K562 (cell line): ENCODE measurements around the gene CENPH. TPM values are rescaled to one million over a fixed set of nuclear protein-coding genes. Genes with fewer than 3 reads are reported as not detected.

ENCODE experiments used
- ARID3A ChIP-seq: IDR thresholded peaks from 2 replicates; pipeline ENCODE4 v1.6.1; 2012; ENCODE audit warnings: low read depth, low read length, improper control_type of control experiment, borderline replicate concordance
- FOXJ3 ChIP-seq: sonication (generic); formaldehyde crosslinking; IDR thresholded peaks from 2 replicates; pipeline ENCODE4 v1.4.0; 2020; ENCODE audit warnings: mild to moderate bottlenecking, missing genetic modification reagents
- HMG20A ChIP-seq: fragments of 450-650 bp; formaldehyde crosslinking; conservative IDR thresholded peaks from 2 replicates; pipeline ENCODE4 v1.4.0; 2020; ENCODE audit warnings: mild to moderate bottlenecking, mixed read lengths
- IRF2 ChIP-seq: sonication (generic); formaldehyde crosslinking; IDR thresholded peaks from 2 replicates; pipeline ENCODE4 v1.8.1; 2022; ENCODE audit warnings: mild to moderate bottlenecking, missing genetic modification reagents
- NR4A1 ChIP-seq, 2 experiments: fragments of 250-450 bp in 1 of 2; fragments of 450-650 bp in 1 of 2; sonication (Bioruptor Pico) in 1 of 2; IDR thresholded peaks; 2 replicates each; pipeline versions ENCODE4 v1.4.0 to v1.6.1; 2016 to 2020; ENCODE audit warnings: mild to moderate bottlenecking in 2 of 2, missing compliant biosample characterization in 1 of 2, missing genetic modification characterization in 1 of 2, moderate library complexity in 1 of 2
- TBL1XR1 ChIP-seq, 2 experiments: IDR thresholded peaks; 2 replicates each; pipeline ENCODE4 v1.6.1; 2012; ENCODE audit warnings: improper control_type of control experiment in 2 of 2, low read length in 2 of 2, mild to moderate bottlenecking in 1 of 2
- ZNF311 ChIP-seq: fragments of 250-450 bp; sonication (Bioruptor Pico); IDR thresholded peaks from 2 replicates; pipeline ENCODE4 v1.4.0; 2020; ENCODE audit warnings: mild to moderate bottlenecking, moderate library complexity
- ZNF589 ChIP-seq: fragments of 200-800 bp; sonication (Bioruptor generic); IDR thresholded peaks from 2 replicates; pipeline ENCODE4 v1.6.1; 2016; ENCODE audit warnings: low read depth, missing genetic modification characterization, missing compliant biosample characterization
- polyA plus RNA-seq, 8 experiments: library from polyadenylated mRNA; depleted of rRNA in 4 of 8; stranded (reverse) in 5 of 8; unstranded in 3 of 8; fragments of >200 nt; fragmentation: Nextera tagmentation in 2 of 8; fragmentation: Illumina TruSeq in 1 of 8; extraction: Ambion mirVana in 2 of 8; extraction: Trizol in 1 of 8; gene quantifications; 2 replicates each; pipeline versions ENCODE4 v1.2.1 to v1.2.3, GENCODE V29; 2011 to 2014; ENCODE audit warnings: inconsistent platforms in 1 of 8, missing spikeins in 1 of 8
- total RNA-seq, 7 experiments: library from RNA; depleted of rRNA in 6 of 7; stranded (reverse); fragments of >200 nt in 6 of 7; fragmentation: Illumina TruSeq in 2 of 7; extraction: Trizol in 2 of 7; gene quantifications; 2 replicates each; pipeline versions ENCODE4 v1.2.1 to v1.2.3, GENCODE V29; 2011 to 2021; ENCODE audit warnings: low replicate concordance in 1 of 7
- TF ChIP-seq, protein P1 (sequence below): fragments of 200-800 bp; sonication (Bioruptor generic); IDR thresholded peaks from 2 replicates; pipeline ENCODE4 v1.6.1; 2017; ENCODE audit warnings: missing genetic modification characterization, missing compliant biosample characterization
- TF ChIP-seq, protein P2 (sequence below): sonication (generic); formaldehyde crosslinking; IDR thresholded peaks from 2 replicates; pipeline ENCODE4 v1.9.0; 2022; ENCODE audit warnings: mild to moderate bottlenecking, missing genetic modification reagents

The CENPH gene
- total and polyA plus RNA-seq, 9 of the 15 experiments (the other 6 are each of a cell fraction or from before 2014, with no cell fraction given) = 10.5 to 124 (median 74.9) TPM

- TF ChIP-seq, protein P1, sequence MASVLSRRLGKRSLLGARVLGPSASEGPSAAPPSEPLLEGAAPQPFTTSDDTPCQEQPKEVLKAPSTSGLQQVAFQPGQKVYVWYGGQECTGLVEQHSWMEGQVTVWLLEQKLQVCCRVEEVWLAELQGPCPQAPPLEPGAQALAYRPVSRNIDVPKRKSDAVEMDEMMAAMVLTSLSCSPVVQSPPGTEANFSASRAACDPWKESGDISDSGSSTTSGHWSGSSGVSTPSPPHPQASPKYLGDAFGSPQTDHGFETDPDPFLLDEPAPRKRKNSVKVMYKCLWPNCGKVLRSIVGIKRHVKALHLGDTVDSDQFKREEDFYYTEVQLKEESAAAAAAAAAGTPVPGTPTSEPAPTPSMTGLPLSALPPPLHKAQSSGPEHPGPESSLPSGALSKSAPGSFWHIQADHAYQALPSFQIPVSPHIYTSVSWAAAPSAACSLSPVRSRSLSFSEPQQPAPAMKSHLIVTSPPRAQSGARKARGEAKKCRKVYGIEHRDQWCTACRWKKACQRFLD (CRISPR knock-in tag) = no peak
- TF ChIP-seq, protein P2, sequence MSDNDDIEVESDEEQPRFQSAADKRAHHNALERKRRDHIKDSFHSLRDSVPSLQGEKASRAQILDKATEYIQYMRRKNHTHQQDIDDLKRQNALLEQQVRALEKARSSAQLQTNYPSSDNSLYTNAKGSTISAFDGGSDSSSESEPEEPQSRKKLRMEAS (CRISPR knock-in tag) = no peak
- TF ChIP-seq NR4A1 (CRISPR knock-in tag; IDR thresholded peaks at IDR 0.05) = no peak
- TF ChIP-seq NR4A1 (tag; IDR thresholded peaks at IDR 0.05) = no peak
- TF ChIP-seq FOXJ3 = no peak
- no peak for TF ChIP-seq ARID3A
- TF ChIP-seq TBL1XR1 (IDR thresholded peaks at IDR 0.05; ENCODE audit: low read length in 2 of 2) = no peak
- no peak for TF ChIP-seq IRF2
- TF ChIP-seq HMG20A (CRISPR knock-in tag) = no peak
- TF ChIP-seq ZNF589 (CRISPR knock-in tag) = no peak
- no peak for TF ChIP-seq ZNF311 (CRISPR knock-in tag)
- TF ChIP-seq, all 486 proteins: peak for 0
These were observed 39.7 kb upstream of the CENPH start (continued) for GRCh38 chr5:69149676-69150010.
